Measurements from ENCODE around the gene PTPN21. TPM values are rescaled to one million over a fixed set of nuclear protein-coding genes. Genes with fewer than 3 reads are reported as not detected.

The PTPN21 gene
- total and polyA plus RNA-seq, 9 of the 15 experiments (the other 6 are each of a cell fraction or from before 2014, with no cell fraction given) = 0.06 to 1.9 (median 0.94) TPM

DNA sequence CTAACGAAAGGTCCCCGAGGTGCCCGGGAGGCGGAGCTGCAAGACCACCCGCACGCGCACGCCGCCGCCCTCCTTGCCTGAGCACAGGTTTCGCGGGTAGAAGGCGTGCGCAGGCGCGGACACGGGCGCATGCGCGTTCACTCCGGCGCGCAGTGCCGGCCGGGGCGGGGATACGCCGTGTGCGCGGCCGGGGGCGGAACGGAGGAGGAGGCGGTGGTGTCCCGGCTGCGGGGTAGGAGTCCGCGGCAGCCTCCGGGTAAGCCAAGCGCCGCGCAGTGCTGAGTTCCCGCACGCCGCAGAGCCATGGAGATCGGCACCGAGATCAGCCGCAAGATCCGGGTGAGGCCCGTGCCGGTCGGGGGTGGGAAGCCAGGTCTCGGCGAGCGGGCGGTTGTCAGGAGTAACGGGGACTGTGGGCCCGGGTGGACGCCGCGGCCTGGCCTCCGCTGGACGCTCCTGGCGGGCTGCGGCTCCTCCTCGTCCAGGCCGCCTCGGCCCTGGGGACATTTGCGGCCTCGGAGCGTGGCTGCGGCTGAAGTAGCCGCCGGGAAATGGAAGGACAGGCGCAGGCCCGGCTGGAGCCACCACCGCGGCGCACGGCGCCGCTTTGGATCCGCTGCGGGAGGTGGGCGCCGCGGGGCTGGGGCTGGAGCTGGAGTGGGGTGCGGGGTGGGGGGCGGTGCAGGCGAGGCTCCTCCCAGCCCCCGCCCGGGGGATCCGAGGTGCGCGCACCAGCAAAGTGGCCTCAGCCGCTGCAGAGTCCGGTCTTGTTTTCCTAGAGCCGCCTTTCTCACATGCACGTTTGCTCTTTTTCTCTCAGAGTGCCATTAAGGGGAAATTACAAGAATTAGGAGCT is 8.3 kb upstream of the PTPN21 start, which contains the start of gene ZC3H14 (continued):
- TF ChIP-seq, protein P1, sequence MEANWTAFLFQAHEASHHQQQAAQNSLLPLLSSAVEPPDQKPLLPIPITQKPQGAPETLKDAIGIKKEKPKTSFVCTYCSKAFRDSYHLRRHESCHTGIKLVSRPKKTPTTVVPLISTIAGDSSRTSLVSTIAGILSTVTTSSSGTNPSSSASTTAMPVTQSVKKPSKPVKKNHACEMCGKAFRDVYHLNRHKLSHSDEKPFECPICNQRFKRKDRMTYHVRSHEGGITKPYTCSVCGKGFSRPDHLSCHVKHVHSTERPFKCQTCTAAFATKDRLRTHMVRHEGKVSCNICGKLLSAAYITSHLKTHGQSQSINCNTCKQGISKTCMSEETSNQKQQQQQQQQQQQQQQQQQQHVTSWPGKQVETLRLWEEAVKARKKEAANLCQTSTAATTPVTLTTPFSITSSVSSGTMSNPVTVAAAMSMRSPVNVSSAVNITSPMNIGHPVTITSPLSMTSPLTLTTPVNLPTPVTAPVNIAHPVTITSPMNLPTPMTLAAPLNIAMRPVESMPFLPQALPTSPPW (CRISPR knock-in tag; IDR thresholded peaks at IDR 0.05) = peak; percentile 79
- TF ChIP-seq, protein P2, sequence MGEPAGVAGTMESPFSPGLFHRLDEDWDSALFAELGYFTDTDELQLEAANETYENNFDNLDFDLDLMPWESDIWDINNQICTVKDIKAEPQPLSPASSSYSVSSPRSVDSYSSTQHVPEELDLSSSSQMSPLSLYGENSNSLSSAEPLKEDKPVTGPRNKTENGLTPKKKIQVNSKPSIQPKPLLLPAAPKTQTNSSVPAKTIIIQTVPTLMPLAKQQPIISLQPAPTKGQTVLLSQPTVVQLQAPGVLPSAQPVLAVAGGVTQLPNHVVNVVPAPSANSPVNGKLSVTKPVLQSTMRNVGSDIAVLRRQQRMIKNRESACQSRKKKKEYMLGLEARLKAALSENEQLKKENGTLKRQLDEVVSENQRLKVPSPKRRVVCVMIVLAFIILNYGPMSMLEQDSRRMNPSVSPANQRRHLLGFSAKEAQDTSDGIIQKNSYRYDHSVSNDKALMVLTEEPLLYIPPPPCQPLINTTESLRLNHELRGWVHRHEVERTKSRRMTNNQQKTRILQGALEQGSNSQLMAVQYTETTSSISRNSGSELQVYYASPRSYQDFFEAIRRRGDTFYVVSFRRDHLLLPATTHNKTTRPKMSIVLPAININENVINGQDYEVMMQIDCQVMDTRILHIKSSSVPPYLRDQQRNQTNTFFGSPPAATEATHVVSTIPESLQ (CRISPR knock-in tag; IDR thresholded peaks at IDR 0.05) = no peak
- TF ChIP-seq SPI1 (IDR thresholded peaks at IDR 0.05; ENCODE audit: borderline replicate concordance, low read depth, low read length) (no peak), ZC3H8 (IDR thresholded peaks at IDR 0.05) (no peak), WHSC1 (IDR thresholded peaks at IDR 0.05; ENCODE audit: low read length) (no peak), SRF (CRISPR knock-in tag; IDR thresholded peaks at IDR 0.05) (no peak), MCM5 (IDR thresholded peaks at IDR 0.05; ENCODE audit: low read depth) (no peak), SNIP1 (IDR thresholded peaks at IDR 0.05; ENCODE audit: low read depth) (no peak), NFXL1 (CRISPR knock-in tag; IDR thresholded peaks at IDR 0.05) (no peak), MBD2 (IDR thresholded peaks at IDR 0.05; ENCODE audit: borderline replicate concordance, low read depth) (no peak)
- TF ChIP-seq, protein P3, sequence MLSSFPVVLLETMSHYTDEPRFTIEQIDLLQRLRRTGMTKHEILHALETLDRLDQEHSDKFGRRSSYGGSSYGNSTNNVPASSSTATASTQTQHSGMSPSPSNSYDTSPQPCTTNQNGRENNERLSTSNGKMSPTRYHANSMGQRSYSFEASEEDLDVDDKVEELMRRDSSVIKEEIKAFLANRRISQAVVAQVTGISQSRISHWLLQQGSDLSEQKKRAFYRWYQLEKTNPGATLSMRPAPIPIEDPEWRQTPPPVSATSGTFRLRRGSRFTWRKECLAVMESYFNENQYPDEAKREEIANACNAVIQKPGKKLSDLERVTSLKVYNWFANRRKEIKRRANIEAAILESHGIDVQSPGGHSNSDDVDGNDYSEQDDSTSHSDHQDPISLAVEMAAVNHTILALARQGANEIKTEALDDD (IDR thresholded peaks at IDR 0.05) = no peak
- TF ChIP-seq, protein P4, sequence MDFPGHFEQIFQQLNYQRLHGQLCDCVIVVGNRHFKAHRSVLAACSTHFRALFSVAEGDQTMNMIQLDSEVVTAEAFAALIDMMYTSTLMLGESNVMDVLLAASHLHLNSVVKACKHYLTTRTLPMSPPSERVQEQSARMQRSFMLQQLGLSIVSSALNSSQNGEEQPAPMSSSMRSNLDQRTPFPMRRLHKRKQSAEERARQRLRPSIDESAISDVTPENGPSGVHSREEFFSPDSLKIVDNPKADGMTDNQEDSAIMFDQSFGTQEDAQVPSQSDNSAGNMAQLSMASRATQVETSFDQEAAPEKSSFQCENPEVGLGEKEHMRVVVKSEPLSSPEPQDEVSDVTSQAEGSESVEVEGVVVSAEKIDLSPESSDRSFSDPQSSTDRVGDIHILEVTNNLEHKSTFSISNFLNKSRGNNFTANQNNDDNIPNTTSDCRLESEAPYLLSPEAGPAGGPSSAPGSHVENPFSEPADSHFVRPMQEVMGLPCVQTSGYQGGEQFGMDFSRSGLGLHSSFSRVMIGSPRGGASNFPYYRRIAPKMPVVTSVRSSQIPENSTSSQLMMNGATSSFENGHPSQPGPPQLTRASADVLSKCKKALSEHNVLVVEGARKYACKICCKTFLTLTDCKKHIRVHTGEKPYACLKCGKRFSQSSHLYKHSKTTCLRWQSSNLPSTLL (IDR thresholded peaks at IDR 0.05) = no peak
- TF ChIP-seq, protein P5, sequence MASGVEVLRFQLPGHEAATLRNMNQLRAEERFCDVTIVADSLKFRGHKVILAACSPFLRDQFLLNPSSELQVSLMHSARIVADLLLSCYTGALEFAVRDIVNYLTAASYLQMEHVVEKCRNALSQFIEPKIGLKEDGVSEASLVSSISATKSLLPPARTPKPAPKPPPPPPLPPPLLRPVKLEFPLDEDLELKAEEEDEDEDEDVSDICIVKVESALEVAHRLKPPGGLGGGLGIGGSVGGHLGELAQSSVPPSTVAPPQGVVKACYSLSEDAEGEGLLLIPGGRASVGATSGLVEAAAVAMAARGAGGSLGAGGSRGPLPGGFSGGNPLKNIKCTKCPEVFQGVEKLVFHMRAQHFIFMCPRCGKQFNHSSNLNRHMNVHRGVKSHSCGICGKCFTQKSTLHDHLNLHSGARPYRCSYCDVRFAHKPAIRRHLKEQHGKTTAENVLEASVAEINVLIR (CRISPR knock-in tag; IDR thresholded peaks at IDR 0.05) = no peak
- TF ChIP-seq, protein P6, sequence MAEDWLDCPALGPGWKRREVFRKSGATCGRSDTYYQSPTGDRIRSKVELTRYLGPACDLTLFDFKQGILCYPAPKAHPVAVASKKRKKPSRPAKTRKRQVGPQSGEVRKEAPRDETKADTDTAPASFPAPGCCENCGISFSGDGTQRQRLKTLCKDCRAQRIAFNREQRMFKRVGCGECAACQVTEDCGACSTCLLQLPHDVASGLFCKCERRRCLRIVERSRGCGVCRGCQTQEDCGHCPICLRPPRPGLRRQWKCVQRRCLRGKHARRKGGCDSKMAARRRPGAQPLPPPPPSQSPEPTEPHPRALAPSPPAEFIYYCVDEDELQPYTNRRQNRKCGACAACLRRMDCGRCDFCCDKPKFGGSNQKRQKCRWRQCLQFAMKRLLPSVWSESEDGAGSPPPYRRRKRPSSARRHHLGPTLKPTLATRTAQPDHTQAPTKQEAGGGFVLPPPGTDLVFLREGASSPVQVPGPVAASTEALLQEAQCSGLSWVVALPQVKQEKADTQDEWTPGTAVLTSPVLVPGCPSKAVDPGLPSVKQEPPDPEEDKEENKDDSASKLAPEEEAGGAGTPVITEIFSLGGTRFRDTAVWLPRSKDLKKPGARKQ (CRISPR knock-in tag; IDR thresholded peaks at IDR 0.05) = no peak
